NCI-H2171 treated with DMSO at 0.1 percent for 48 hours (cell line): ENCODE measurements around the gene PGGT1B.

Experiments used
- DNase-seq: peaks from one replicate; lab custom pipeline; 2025; lab: John Stamatoyannopoulos, UW

The PGGT1B gene

DNA sequence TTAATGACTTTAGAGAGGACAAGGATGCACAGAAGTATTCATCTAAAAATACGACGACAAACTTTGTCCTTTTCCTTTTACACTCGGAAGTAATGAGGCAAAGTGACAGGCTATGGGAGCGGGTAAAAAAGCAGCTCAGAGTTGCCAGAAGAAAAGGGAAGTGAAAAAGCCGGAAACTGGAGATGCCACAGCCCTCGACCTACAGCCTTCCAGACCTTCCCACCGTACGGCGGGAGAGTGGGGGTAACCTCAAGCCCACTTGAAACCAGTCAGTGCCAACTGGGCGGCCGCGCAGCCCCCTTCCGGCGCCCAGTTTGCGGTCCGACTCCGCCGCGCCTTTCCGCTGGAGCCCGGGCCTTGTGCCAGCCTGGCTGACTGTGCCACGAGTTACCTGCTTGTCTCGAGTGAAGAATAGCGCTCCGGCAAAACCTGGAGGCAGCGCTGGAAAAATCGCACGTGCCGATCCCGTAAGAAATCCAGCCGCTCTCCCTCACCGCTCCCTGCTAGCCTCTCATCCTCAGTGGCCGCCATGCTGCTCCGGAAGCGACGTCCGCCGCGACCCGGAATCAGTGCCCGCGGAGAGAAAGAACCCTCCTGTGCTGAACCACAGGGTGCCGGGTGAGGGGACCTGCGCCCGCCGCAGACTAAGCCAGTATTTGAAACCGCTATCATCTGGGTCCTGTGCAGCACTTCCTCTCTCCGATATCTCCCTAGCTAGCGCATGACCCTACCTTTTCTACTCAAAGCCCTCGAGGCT lies at the start of gene PGGT1B:
TSS of gene PGGT1B (minus strand) at position 557 of the 757 bp plus-strand sequence. CDS start at position 531, 26 bp downstream.
- peak; percentile 78 for DNase-seq

DNA sequence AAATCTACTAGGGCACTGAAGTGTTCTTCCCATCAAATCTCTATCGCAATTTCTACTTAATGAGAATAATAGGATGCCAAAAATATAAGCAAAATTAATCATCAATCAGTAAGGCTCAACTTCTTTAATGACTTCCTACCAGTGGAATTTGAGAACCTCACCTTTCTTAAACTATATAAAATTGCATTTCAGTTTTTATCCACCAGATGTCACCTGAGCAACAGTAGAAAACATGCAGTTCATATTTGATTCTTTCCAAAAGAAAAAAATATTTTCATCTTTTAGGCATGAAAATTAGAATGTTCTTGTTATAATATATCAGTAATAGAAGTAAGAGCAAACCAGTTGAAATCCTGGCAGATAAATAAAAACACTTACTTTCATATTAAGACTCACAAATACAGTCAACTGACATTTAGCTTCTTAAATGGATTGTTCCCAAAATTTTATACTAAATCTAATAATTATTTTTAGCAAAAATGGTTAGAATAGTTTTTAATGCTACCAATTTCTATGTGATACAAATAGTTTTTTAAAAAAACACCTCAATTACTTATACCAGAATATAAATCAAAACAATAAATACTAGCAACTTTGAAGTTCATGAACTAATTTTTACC lies 47.2 kb upstream of the PGGT1B start:
- peak; percentile 16 for DNase-seq

DNA sequence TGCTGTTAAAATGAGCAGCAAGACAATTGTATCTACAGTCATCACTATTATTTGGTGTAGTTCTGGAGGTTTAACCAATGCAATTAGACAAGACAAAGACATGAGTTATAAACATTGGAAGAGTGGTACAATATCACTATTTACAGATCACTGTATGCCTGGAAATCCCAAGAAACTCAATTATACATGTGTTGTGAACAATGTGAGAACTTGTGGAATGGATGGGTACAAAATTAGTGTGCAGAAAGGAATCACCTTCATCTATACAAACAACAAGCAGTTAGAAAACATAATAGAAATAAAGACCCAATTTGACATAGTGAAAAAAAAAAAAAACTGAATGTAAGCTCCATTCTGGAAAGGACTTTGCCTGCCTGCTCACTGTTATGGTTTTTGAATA lies 46.1 kb upstream of the PGGT1B start:
- no peak for DNase-seq

DNA sequence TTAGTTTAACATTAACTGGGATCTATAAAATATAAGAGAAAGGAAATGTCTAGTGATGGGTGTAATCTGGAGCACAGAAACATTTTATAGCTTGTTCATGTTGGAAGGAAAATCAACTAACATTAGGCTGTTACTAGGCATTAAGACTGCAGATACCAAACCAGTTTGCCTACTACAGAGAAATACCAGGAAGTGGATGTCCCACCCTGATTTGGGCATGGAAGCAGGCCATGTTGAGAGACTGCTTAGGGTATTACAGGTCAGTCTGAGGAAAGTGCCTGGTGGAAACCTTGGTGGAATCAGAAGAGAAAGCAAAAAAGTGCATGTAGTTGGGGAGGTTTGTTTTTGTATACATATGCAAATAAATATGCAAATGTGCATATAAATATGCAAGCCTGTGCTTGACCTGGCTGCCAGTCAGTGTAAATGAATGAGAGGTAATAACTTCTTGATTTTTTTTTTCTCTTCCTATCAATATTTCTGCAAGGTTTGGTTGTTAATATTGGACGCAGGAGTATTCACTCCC lies 43.4 kb upstream of the PGGT1B start:
- no peak for DNase-seq

DNA sequence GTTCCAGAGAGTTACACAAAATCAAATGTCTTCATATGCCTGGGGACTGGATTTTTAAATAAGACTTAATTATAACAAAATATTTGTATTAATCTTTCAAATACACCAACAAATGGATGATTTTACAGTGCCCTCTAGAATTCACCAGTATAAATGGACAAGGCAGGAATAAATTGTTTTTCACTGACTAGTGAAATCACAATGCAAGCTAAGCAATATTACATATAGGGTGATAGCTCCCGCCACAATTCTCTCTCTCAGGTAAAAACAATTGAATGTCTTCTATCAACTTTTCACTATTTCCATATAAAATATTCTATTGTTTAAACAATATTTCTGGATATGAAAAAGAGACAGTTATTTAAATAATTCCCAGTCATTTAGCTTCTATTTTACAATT lies 41.8 kb upstream of the PGGT1B start:
- DNase-seq = no peak

DNA sequence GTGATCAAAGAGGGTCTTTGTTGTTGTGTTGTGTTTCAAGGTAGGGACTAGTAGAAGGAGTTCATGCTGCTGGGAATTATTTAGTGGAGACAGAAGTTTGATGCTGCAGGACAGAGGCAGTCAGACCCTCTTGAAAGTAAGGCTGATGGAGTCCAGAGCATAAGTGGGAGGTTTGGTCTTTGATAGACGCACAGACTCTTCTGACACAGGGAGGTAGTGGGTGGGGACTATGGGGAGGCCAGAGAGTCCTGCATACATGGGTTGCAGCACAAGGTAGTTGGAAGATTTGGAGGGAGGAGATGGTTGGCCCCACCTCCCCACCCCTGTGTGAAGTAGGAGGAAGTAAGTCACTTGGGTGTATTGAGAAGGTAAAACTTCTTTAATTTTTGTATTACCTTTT lies 36.1 kb upstream of the PGGT1B start:
- DNase-seq = no peak

DNA sequence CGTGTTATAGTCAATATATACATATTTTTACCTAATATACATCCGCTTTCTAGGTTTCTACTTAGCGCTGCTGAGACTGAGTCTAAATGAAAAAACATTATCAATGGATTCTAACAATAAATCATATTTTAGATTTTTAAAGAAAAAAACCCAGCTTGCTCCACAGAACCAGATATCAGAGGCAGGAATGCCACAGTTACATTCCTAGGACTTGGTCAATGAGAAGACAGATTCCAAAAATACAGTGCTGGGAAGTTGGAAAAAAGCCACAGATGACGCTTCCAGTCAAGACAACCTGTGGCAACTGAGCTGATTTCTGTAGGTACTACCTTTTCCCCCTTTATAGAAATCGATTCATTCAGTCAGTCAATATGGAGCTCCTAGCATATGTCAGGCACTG lies 34.4 kb upstream of the PGGT1B start:
- DNase-seq = no peak

DNA sequence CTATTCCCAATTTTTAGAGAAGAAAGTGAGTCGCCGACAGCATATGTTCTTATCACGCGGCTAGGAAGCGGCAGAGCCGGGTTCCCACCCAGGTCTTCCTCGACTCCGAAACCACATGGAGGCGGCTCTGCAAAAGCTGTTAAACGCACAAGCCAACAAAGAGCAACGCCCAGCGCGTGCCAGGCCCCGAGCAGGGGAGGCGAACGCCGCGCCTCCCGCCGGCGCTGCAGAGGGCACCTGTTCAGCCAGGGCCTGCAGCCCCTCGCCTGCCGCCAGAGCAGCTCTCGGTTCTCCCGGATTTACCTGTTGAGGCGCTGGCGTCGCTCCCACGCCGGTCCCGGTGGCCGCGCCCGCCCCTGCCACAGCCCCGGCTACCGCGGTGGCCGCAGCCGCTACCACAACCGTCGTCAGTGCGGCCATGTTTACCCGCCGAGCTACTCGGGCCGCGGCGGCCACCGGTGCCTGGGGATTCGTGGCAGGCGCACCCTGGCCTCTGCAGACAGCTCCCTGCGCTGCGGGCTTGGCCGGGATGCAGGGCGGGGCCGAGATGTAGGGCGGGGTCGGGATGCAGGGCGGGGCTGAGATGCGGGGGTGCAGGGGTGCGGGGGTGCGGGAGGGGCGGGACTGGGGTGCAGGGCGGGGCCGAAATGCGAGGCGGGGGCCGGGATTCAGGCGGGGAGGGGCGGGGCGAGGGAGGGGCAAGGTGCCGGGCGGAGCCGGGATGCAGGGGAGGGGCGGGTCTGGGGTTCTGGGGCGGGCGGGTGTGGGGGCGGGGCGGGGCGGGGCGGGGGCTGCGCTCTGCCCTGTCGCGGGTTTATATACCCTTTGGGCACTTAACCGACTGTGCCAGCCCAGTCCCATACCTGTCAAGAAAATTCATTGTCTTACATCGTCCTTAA lies 33.7 kb upstream of the PGGT1B start, which contains the start of gene CCDC112:
TSS of gene CCDC112 (minus strand) at position 531 of the 899 bp plus-strand sequence. CDS start at position 420, 111 bp downstream.
- DNase-seq = peak; percentile 64

DNA sequence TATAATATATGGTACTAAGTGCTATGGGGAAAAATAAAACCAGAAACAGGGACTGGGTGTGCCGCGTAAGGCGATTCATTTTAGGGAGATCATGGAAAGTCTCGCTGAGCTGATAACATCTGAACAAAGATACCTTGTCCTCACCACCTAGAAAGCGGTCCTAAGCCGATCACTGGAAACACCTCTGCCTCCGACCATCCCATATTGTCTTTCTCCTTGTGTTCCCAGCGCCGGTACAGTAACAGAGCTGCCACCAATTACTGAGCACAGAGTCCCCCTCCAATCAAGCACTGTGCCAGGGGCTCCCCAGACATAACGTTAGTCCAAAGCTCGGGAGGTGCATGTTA lies 33.1 kb upstream of the PGGT1B start:
- peak; percentile 59 for DNase-seq

DNA sequence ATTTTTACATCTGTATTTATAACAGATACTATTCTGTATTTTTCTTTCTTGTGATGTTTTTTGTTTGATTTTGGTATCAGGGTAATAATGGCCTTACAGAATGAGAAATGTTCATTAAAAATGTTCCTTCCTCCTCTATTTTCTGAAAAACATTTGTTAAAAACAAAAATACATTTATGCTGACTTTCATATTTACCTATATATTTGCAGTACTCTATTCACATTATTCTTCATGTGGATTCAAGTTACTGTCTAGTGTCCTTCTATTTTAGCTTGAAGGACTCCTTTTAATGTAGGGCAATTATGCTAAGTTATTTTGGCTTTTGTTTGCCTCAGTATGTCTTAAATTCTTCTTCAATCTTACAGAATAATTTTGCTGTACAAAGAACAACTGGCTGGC lies 28.7 kb upstream of the PGGT1B start:
- no peak for DNase-seq

DNA sequence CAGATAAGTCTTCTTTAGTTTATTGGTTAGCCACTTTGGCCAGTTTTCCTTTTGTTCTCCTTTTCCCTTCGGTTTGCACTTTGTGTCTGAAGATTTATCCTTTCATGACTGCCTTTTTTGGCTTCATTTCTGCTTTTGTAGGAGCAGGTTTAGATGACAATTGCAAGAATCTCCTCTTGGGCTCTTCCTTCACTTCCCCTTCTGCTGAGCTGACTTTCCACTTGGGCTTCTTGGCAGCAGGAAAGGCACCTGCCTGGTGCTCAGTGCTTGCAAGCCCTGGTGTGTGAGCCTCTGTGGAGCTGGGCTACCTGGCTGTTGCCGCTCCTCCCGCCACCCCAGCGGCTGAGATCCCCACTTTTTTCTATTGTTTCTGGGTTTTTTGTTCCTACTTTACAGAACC lies 26.4 kb upstream of the PGGT1B start:
- no peak for DNase-seq

DNA sequence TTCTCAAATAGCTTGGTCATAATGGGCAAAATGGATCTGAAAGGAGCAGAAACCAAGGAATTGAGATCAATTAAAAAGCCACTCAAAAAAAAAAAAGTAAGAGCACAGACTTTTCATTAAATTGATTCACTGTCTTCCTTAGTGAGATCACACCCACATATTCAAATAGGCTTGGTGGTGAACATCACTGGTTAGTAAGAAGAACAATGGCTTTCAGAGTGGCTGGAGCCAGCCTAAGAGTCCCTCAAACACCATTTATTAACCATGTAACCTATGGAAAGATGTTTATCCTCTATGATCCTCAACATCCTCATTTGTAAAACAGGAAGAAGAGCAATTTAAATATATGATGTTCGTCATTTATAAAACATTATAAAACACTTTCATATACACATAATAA lies 21.3 kb upstream of the PGGT1B start:
- DNase-seq = no peak

DNA sequence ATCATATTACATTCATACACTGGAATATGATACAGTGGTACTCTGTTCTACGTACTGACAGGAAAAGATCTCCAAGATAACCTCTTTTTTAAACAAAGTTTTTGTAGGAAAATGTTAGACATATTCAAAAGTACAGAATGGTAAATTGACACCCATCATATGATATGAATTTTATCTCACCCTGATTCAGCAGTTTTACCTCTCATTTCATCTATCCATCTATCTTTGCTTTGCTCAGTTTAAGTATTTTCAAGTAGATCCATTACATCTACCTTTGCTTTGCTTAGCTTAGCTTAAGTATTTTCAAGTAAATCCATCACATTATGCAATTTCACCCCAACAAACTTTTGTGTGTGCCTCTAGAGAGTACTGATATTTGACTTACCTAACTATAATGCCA lies 19.5 kb upstream of the PGGT1B start:
- no peak for DNase-seq

DNA sequence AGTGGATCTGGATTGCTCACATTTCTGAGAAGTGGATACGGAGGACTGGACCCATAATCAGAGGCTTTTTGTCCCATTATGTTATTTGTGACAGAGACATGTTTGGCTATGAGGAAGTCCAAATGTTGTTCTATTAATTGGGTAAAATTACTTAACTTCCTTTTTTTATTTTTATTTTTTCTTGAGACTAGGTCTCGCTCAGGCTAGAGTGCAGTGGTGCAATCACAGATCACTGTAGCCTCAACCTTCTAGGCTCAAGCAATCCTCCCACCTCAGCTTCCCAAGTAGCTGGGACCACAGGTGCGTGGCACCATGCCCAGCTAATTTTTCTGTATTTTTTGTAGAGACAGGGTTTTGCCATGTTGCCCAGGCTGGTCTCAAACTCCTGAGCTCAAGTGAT lies 11.9 kb upstream of the PGGT1B start:
- DNase-seq = no peak

DNA sequence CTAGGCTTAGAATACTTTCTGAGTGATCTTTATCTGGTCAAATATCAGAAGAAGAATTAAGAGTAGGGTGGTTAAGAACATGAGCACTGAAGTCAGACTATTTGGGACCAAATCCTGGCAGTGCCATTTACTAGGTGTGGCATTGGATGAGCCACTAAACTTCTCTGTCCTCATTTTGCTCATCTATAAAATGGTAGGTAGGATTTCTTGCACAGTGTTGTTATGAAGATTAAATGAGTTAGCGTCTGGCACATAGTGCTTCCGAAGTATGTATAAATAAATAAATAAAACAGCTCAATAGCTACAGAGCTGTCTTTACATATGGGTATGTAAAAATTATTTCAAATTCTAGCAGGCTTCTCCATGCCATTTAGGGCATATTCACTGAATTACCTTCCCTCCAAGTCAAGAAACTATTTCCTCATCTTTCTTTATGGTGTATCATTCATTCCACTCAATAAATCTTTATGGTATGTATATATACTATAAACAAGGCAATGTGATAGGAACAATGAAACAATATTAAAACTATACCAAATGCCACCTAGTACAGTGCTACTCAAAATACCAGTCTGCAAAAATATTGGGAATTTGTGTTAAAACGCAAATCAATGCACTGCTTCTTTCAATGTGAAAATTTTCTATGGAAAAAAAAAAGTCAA lies 9.8 kb upstream of the PGGT1B start:
- DNase-seq = no peak

DNA sequence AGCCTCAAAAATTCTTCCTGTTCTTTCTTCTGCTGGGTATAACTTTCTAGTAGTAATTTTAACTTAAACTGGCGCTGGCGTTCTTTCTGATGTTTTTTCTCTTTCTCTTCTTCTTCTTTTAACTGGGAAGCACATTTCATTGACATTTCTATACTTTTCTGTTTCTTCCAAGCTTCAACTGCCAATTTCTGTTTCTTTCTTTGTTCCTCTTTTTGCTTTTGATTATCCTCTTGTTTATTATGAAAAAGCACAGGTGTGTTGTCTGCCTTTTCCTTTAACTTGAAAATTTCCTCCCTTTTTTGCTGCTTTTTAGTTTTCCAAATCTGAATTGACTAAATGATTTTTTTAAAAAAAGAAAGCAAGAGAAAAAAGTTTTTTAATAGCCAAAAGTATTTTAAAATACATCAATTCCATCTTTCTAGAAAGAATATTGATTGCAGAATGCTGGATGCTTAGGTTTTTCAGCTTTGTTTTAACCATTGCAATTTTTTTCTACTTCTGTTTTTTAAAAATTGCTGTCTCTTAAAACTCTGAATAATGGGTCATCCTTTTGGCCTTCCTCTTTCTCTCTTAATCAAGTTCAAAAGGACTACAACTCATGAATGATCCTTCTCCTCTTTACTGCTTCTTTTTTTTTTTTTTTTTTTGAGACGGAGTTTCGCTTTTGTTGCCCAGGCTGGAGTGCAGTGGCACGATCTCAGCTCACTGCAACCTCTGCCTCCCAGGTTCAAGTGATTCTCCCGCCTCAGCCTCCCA lies 8.8 kb upstream of the PGGT1B start:
- no peak for DNase-seq

DNA sequence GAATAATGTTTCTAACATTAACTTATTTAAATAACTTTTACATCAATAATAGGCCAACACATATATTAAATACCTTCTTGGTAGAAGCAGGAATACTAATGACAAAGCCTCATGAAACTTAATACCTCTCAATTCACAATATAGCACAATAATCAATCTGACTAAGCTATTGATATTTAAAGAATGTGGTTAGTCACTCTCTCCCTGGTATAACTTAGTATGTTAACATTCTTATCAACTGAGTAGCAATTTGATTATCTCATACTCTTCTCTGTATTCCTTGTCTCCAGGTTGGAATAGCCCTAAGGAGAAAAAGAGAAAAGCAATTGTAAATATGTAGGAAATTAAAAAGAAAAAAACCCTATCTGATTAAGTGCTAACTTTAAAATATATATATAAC lies 4.9 kb upstream of the PGGT1B start:
- DNase-seq = no peak

DNA sequence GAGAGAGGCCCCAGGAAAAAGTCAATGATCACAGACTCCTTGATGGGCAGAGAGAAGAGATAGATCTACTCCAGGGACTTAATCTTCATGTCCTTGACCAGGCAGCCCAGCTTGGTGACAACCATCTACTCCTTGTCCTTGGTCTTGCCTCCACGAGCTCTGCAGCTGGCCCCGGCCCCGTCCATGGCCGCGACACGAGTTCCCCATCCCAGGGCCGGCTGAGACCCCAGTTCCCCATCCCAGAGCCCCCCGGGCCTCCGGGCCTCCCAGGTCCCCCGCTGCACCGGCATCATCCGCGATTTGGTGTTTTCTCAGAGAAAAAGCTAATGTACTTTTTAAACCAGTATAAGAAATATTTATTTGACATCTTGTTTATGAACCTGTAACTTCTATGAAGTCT lies 2.5 kb upstream of the PGGT1B start:
- DNase-seq = no peak

DNA sequence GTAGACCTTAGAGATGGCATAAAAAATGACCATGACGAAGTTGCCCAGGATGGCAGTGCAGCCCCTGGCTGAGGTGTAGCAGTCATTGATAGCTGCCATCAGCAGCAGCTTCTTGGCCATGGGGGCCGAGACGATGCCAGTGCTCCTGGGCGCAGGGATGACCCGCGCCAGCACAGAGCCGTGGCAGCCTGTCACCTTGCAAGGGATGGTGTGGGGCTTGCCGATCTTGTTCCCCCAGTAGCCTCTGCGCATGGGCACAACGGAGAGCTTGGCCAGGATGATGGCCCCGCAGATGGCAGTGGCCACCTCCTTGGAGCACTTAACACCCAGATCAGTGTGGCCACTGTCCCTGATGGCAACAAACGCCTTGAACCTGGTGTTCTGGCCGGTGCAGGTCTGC lies 2.1 kb upstream of the PGGT1B start:
- no peak for DNase-seq

DNA sequence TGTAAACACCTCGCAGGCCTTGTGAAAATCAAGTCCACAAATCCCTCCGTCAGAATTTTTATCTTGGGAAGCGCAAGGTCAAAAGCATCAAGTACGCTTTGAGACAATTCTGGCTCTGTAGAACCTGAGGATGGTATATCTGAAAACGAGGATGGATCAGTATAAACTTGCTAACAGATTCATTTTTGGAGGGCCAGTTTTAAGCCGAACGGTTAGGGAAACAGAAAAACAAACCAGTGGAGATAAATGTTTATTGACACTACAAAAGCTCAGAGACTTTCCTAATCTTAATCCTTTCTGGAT lies 352 bp upstream of the PGGT1B start:
- no peak for DNase-seq

DNA sequence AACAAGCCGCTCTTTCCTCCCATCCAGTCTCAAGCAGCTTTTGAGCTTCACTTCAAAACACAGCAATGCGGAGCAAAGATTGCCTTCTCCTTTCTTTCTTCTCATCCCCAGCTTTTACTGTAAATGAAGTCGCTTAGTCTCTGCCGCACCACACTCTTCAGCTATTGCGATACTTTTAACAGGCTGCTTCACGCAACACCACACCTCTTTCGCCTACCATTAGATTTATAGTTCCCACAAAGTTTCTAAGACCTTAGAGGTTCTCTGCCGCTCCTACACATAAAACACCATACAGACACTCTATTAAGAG lies 711 bp downstream of the PGGT1B start:
- DNase-seq = no peak

DNA sequence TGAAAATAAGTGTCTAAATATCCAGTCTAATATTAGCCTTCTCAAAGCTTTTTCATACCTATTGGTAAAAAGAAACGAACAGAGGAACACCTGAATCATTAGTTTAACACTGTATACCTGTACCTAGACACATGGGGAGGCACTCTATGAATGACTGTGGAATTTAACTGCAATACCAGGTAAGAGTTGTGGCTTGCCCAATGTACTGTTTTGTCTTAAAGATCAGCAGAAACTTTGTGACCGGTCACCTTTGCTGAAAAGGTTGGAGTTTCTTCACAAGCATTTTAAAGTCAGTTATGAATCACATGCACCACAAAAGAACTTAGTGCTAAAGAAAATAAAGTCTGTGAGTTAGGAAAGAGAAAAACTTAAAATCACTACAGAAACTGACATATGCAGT lies 2.4 kb downstream of the PGGT1B start:
- no peak for DNase-seq
